OCI-LY7 (cell line): ENCODE measurements around the gene B4GALNT4. TPM values are rescaled to one million over a fixed set of nuclear protein-coding genes. Genes with fewer than 3 reads are reported as not detected.
A peak's percentile ranks its signal among the peaks of the same experiment; 100 is the strongest.

ENCODE experiments used
- BruUV-seq: library from RNA; stranded (reverse); fragments of 400-500 nt; replicated peaks from 2 replicates; lab custom pipeline; 2021; lab: Mats Ljungman, UMichigan
- CTCF ChIA-PET: fragments of 300-600 bp; sonication (Branson Sonifier 250); formaldehyde crosslinking; loops from one replicate; lab custom pipeline; 2022; ENCODE audit warnings: antibody characterized with exemption; ENCODE audit not compliant: unreplicated experiment; lab: Charles Lee
- POLR2A ChIA-PET: fragments of 300-600 bp; sonication (Branson Sonifier 250); formaldehyde crosslinking; loops from one replicate; lab custom pipeline; 2022; ENCODE audit warnings: antibody characterized with exemption; lab: Charles Lee
- DNase-seq: peaks from one replicate; pipeline ENCODE4 v3.0.0-alpha.2; 2015; ENCODE audit warnings: low spot score
- H2AFZ ChIP-seq: fragments of 200-600 bp; sonication (generic), shearing (Covaris generic); 2 replicates; pipeline ENCODE4 v1.6.1; 2014; ENCODE audit warnings: mild to moderate bottlenecking, antibody characterized with exemption, low read length, moderate library complexity
- H3K27ac ChIP-seq: fragments of 200-600 bp; sonication (generic); 2 replicates; pipeline ENCODE4 v1.5.1; 2014; ENCODE audit warnings: mixed run types, low read depth, mild to moderate bottlenecking, moderate library complexity, low read length, inconsistent platforms; ENCODE audit not compliant: poor library complexity, severe bottlenecking
- H3K36me3 ChIP-seq: fragments of 200-600 bp; sonication (generic); 2 replicates; pipeline ENCODE4 v1.6.1; 2014; ENCODE audit warnings: mild to moderate bottlenecking, antibody characterized with exemption, low read length, moderate library complexity, mixed read lengths; ENCODE audit not compliant: insufficient read depth
- H3K4me1 ChIP-seq: fragments of 200-600 bp; sonication (generic); 2 replicates; pipeline ENCODE4 v1.5.1; 2014; ENCODE audit warnings: mild to moderate bottlenecking, low read length; ENCODE audit not compliant: insufficient read depth, poor library complexity, severe bottlenecking
- H3K4me2 ChIP-seq: fragments of 200-600 bp; sonication (generic); 2 replicates; pipeline ENCODE4 v1.6.1; 2014; ENCODE audit warnings: mild to moderate bottlenecking, low read length
- H3K4me3 ChIP-seq: fragments of 200-600 bp; sonication (generic); 2 replicates; pipeline ENCODE4 v1.5.1; 2014; ENCODE audit warnings: mild to moderate bottlenecking, low read depth, low read length; ENCODE audit not compliant: poor library complexity, severe bottlenecking
- H3K79me2 ChIP-seq: fragments of 200-600 bp; sonication (generic); 2 replicates; pipeline ENCODE4 v1.6.1; 2016; ENCODE audit warnings: low read depth, mild to moderate bottlenecking, low read length, moderate library complexity, mixed read lengths; ENCODE audit not compliant: insufficient read depth
- H3K9me2 ChIP-seq: fragments of 200-600 bp; sonication (generic); 2 replicates; pipeline ENCODE4 v1.6.1; 2016; ENCODE audit warnings: mild to moderate bottlenecking, low read length, mixed read lengths; ENCODE audit not compliant: insufficient read depth
- H3K9me3 ChIP-seq: fragments of 200-600 bp; sonication (generic); 2 replicates; pipeline ENCODE4 v1.6.1; 2014; ENCODE audit warnings: mild to moderate bottlenecking, mixed run types, low read length, mixed read lengths
- H4K20me1 ChIP-seq: fragments of 200-600 bp; sonication (generic); 2 replicates; pipeline ENCODE4 v1.6.1; 2014; ENCODE audit warnings: mild to moderate bottlenecking, antibody characterized with exemption, low read length, moderate library complexity, mixed read lengths; ENCODE audit not compliant: insufficient read depth
- EZH2phosphoT487 ChIP-seq: fragments of 200-600 bp; sonication (generic); IDR thresholded peaks from 2 replicates; pipeline ENCODE4 v1.6.1; 2018; ENCODE audit warnings: low read depth, borderline replicate concordance, mild to moderate bottlenecking, mixed run types, antibody characterized with exemption, low read length, moderate library complexity, mixed read lengths
- intact Hi-C: fragments of 100-400 bp; cut with micrococcal nuclease; formaldehyde crosslinking; loops from one replicate; pipeline ENCODE4 v1.10.0; 2022; ENCODE audit not compliant: unreplicated experiment
- total RNA-seq, 2 experiments: library from RNA; depleted of rRNA in 1 of 2; stranded (reverse); fragments of >200 nt in 1 of 2; shearing (Covaris generic) in 1 of 2; gene quantifications; 2 replicates each; pipeline ENCODE4 v1.2.3, GENCODE V29; 2014 to 2022
- TF ChIP-seq, protein P1 (sequence below): fragments of 200-600 bp; sonication (generic); conservative IDR thresholded peaks from 2 replicates; pipeline ENCODE4 v1.5.1; 2014; ENCODE audit warnings: mild to moderate bottlenecking, antibody characterized with exemption, low read length, moderate library complexity, mixed read lengths

The B4GALNT4 gene
- total RNA-seq, 2 experiments from 2014 or later, result not detected

GRCh38 chr11:357582-357981, 11.7 kb upstream of the B4GALNT4 start:
- intact Hi-C loops, result loop anchor here (5.0 kb wide), 1 partner anchor 150 kb away; the partner anchor contains the start of genes BET1L and RIC8A
- H3K4me1 ChIP-seq, result peaks cover 35% of the 10 kb centered on the region

DNA sequence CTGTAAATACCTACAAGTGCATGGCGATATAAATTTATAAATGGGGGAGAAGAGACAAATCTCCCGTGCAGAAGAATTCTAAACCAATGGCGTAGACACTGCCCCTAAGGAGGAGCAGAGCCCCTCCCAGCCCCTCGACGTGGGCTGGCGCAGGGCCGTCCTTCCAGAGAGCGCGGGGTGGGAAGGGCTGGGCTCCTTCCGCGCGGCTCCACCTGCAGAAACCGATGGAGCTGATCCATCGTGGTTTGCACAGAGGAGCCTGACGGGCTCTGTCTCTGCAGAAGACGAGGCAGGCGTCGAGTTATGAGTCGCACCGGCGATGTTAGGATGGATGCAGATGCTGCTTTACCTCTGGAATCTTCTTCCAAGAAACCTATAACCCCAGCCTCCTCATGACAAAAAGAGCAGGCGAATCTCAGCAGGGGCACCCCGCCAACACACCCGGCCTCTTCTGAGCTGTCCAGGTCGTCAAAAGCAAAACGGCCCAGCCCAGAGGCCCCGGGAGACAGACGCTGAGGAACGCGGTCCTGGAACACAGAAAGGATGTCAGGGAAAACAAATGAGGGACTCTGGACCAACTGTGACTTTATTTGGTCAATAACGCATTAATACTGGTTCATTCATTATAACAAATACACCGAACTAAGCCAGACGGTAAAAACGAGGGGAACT, 11.0 kb upstream of the B4GALNT4 start:
- POLR2A ChIA-PET, result no interaction called here
- Histone ChIP-seq H3K27ac (no peak overlapping the region), H3K4me3 (no peak overlapping the region), H3K4me2 (no peak overlapping the region), H3K9me3 (no peaks in the 10 kb centered on the region), H3K4me1 (peaks cover 31% of the 10 kb centered on the region), H3K9me2 (no peaks in the 10 kb centered on the region), H3K36me3 (no peaks in the 10 kb centered on the region), H3K79me2 (no peaks in the 10 kb centered on the region), H4K20me1 (no peaks in the 10 kb centered on the region), H2AFZ (no peak overlapping the region)
- TF ChIP-seq, protein P1, sequence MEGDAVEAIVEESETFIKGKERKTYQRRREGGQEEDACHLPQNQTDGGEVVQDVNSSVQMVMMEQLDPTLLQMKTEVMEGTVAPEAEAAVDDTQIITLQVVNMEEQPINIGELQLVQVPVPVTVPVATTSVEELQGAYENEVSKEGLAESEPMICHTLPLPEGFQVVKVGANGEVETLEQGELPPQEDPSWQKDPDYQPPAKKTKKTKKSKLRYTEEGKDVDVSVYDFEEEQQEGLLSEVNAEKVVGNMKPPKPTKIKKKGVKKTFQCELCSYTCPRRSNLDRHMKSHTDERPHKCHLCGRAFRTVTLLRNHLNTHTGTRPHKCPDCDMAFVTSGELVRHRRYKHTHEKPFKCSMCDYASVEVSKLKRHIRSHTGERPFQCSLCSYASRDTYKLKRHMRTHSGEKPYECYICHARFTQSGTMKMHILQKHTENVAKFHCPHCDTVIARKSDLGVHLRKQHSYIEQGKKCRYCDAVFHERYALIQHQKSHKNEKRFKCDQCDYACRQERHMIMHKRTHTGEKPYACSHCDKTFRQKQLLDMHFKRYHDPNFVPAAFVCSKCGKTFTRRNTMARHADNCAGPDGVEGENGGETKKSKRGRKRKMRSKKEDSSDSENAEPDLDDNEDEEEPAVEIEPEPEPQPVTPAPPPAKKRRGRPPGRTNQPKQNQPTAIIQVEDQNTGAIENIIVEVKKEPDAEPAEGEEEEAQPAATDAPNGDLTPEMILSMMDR, result no peak
- no peak for TF ChIP-seq EZH2phosphoT487
- no peak for DNase-seq
- CTCF ChIA-PET, result interaction anchor here (0.6 kb wide), 1 partner anchor 337 kb away, joined by 5 read pairs; the partner anchor contains the start of gene TMEM80
- intact Hi-C loops, result loop anchor here (5.0 kb wide), 1 partner anchor 151 kb away; the partner anchor contains the start of genes BET1L and RIC8A
- BruUV-seq, result no TSS peak

More at GRCh38 chr11:357582-357981, 11.7 kb upstream of the B4GALNT4 start:
- no peaks in the 10 kb centered on the region for H3K9me3 ChIP-seq
- H3K4me3 ChIP-seq, result no peak overlapping the region
- no peaks in the 10 kb centered on the region for H4K20me1 ChIP-seq
- no peak for DNase-seq
- H2AFZ ChIP-seq, result no peak overlapping the region
- no peaks in the 10 kb centered on the region for H3K9me2 ChIP-seq
- no peaks in the 10 kb centered on the region for H3K36me3 ChIP-seq
- ChIA-PET CTCF (no interaction called here), POLR2A (no interaction called here)
- TF ChIP-seq EZH2phosphoT487, result no peak
- H3K79me2 ChIP-seq, result no peaks in the 10 kb centered on the region
- no peak overlapping the region for H3K27ac ChIP-seq
- TSS peak; percentile 75 for BruUV-seq
- H3K4me2 ChIP-seq, result no peak overlapping the region

DNA sequence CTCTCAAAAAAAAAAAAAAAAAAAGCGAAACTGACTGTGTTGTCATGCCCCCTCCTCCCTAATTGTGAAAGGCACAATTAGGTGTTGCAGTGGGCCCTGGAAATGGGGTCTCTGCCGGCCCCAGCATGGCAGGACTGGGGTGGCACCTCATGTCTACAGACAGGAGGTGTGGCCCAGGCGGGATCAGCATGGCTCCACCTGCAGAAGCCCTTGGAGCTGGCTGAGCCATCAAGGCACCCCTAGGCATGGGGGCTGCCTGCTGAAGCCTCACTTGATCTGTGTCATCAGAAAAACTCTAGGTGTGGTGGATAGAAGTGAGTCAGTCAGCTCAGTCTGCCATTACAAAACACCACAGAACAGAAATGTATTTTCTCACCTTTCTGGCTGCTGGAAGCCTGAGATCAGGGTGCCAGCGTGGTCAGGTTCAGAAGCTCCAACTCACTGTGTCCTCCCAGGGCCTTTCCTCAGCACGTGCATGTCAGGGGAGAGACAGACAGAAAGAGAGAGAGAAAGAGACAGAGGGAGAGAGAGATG, 10.1 kb upstream of the B4GALNT4 start:
- CTCF ChIA-PET, result interaction anchor here (0.6 kb wide), 1 partner anchor 336 kb away, joined by 5 read pairs; the partner anchor contains the start of gene TMEM80
- POLR2A ChIA-PET, result no interaction called here
- no TSS peak for BruUV-seq
- Histone ChIP-seq H3K27ac (no peak overlapping the region), H2AFZ (no peak overlapping the region), H3K9me2 (no peaks in the 10 kb centered on the region), H3K4me2 (no peak overlapping the region), H3K4me1 (peaks cover 21% of the 10 kb centered on the region), H4K20me1 (no peaks in the 10 kb centered on the region), H3K9me3 (no peaks in the 10 kb centered on the region), H3K4me3 (no peak overlapping the region), H3K79me2 (no peaks in the 10 kb centered on the region), H3K36me3 (no peaks in the 10 kb centered on the region)
- intact Hi-C loops, result loop anchor here (5.0 kb wide), 1 partner anchor 152 kb away; the partner anchor contains the start of genes BET1L and RIC8A
- peak; percentile 22 for DNase-seq
- TF ChIP-seq, protein P1, result no peak
- no peak for TF ChIP-seq EZH2phosphoT487
